Posterior cingulate gyrus (tissue), 11 donors: ENCODE results near the gene PACRG.
A peak's percentile ranks its signal among the peaks of the same experiment; 100 is the strongest.

Experiments used
- DNase-seq, 10 donors: peaks; one replicate each; pipeline versions ENCODE4 v3.0.0 to v3.0.0-alpha.2; 2020 to 2021; ENCODE audit warnings: mixed read lengths in 3 of 10
- intact Hi-C: fragments of 100-400 bp; cut with DNase I; formaldehyde crosslinking; loops from one replicate; pipeline ENCODE4 v1.15.1; 2023

The PACRG gene

GRCh38 chr6:162709431-162709830 is 18.3 kb upstream of the PACRG start:
- intact Hi-C loops = no loop called here

DNA sequence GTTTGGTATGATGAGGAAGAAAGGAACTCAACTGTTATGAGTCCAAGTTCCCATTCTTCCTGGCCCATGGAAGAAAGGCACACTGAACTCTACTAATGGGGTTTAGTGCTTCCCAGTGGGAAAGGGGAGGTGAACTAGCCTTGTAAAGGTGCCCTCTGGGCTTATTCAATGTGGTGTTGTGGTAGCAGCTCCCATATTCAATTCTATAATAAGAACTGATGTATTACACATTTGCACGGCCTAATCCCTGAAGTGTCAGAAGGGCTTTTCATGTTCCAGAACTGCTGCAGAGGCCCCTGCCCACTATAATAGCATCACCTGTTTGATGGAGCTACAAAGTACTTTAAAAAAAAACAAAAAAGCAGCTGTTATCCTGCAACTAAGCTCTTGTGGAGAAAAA is 17.4 kb upstream of the PACRG start:
- intact Hi-C loops = no loop called here
- DNase-seq = no peak

More at GRCh38 chr6:162709431-162709830, 18.3 kb upstream of the PACRG start:
- DNase-seq = no peak

GRCh38 chr6:162710936-162711335 is 16.8 kb upstream of the PACRG start:
- intact Hi-C loops = no loop called here

GRCh38 chr6:162711376-162711775 is 16.4 kb upstream of the PACRG start:
- intact Hi-C loops = no loop called here
- peak in 1 of 10 donors; percentile 51 for DNase-seq

More at GRCh38 chr6:162710936-162711335, 16.8 kb upstream of the PACRG start:
- DNase-seq = no peak

DNA sequence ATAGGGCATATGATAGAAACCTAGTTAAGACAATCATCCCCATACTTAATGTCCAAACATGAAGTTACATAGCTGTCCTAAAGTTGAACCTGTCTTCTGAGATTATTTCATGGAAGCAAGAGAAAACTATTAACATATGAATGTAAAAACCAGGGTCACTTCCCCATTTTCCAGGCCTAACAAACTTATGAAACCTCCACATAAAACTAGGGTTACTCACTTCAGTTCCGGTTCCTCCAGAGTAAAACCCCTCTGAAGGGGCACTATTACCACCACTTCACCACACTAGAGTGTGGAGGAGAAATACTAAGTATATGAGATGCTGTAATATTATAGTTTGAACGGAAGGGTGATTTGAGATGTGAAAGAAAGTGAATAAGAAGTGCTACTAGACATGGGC is 15.1 kb upstream of the PACRG start:
- intact Hi-C loops = no loop called here

GRCh38 chr6:162713974-162714780 is 13.6 kb upstream of the PACRG start:
- intact Hi-C loops = no loop called here
- DNase-seq = no peak

More for the DNA sequence above, 15.1 kb upstream of the PACRG start:
- no peak for DNase-seq

GRCh38 chr6:162715601-162716000 is 12.2 kb upstream of the PACRG start:
- no peak for DNase-seq

GRCh38 chr6:162719528-162719927 is 8.2 kb upstream of the PACRG start:
- DNase-seq = no peak
- intact Hi-C loops = no loop called here

More at GRCh38 chr6:162715601-162716000, 12.2 kb upstream of the PACRG start:
- intact Hi-C loops = no loop called here

- intact Hi-C loops = loop anchor here (10.0 kb wide), 1 partner anchor 693 kb away; the partner anchor contains the start of gene QKI
- no peak for DNase-seq
These were observed 6.4 kb upstream of the PACRG start for GRCh38 chr6:162721404-162721687.

- DNase-seq = no peak
- intact Hi-C loops = loop anchor here (10.0 kb wide), 1 partner anchor 693 kb away; the partner anchor contains the start of gene QKI
These were observed 5.5 kb upstream of the PACRG start for GRCh38 chr6:162722226-162722625.

DNA sequence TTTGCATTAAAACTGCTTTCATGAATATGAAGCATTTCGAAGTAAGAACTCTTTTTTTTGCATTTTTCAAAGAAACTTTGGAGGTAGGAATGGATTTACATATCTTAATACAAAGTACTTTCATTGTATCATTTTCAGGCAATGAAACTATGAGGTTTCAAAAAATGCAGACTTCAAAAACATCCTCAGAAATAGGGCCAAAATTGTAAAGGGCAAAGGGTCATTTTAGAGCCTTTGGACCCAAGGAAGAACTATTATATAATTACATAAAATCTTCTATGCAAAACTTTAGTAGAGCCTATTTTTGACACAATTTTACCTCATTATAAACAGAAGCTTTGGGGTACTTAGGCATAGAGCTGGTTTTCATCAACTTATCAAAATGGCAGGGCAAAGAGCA is 5.1 kb upstream of the PACRG start:
- DNase-seq = no peak
- intact Hi-C loops = loop anchor here (10.0 kb wide), 1 partner anchor 692 kb away; the partner anchor contains the start of gene QKI

GRCh38 chr6:162726947-162727321 is 840 bp upstream of the PACRG start:
- no peak for DNase-seq
- intact Hi-C loops = loop anchor here (10.0 kb wide), 1 partner anchor 688 kb away; the partner anchor contains the start of gene QKI

DNA sequence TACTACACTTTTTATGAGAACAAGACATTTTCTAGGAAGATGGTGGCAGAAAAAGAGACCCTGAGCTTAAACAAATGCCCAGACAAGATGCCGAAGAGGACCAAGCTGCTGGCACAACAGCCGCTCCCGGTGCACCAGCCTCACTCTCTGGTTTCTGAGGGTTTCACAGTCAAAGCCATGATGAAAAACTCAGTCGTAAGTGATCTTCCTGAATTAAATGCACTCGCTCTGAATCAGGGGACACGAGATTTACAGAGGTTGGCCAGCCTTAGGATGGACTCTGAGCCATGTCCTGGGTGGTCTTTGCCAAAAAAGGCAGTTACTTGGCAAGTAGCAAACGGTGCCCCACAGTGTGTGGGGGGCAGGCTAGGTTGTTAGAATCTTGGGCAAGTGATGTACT is 423 bp downstream of the PACRG start:
- peak in 4 of 10 donors; percentile 20 to 84 (median 54) for DNase-seq
- intact Hi-C loops = loop anchor here (10.0 kb wide), 1 partner anchor 687 kb away; the partner anchor contains the start of gene QKI

DNA sequence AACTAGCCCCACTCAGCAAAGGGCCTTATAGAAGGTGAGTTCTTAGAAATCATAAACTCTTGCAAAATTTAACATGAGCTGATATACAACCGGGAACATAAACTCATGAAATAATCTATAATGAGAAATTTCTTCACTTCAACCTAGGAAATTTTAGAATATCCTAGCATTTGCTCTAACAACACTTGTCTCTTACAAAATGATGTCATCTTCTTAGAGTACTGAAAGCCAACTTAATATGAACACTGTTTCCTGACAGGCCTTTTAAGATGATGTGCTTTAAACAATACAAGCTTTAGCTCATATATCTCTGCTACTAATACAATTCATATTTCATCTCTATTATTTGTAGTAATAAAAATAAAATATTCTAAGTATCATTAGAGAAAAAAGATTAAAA is 932 bp downstream of the PACRG start:
- intact Hi-C loops = loop anchor here (10.0 kb wide), 1 partner anchor 686 kb away; the partner anchor contains the start of gene QKI
- no peak for DNase-seq

DNA sequence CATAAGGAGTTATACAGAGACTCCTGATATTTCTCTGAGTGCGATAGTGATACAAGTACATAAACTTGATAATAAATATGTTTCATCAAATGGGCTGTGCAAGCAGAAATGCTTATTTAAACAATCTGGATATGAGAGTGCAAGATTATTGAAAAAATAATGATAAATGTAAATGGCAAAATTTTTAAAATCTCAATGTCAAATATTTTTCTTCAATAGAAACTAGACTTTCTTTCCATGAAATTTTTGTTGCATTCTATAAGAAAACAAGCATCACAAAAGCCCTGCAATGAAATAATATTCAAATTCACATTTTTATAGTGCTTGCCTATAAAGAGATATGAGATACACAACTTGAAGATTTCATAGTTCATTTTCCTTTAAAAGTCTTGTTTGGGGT is 2.7 kb downstream of the PACRG start:
- no peak for DNase-seq
- intact Hi-C loops = no loop called here

- DNase-seq = no peak
- intact Hi-C loops = no loop called here
These were observed 5.7 kb downstream of the PACRG start for GRCh38 chr6:162733489-162733888.

DNA sequence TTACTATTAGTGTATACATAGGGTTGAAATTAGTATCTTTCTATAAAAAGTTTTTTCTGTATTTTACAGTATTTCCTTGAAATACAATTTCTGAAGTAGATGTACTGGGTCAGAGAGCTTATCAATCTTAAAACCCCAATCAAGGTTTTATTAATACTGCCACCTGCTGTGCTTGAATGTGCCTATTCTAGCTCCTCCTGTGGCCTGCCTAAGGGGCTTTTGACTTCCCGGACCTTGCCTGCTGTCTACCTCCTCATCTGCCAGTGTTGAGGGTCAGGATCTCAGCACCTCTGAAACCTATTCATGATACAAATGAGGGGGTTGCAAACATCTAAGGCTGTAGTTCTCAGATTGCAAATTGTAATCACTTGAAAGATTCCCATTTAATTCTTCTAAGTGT is 9.2 kb downstream of the PACRG start:
- no peak for DNase-seq

DNA sequence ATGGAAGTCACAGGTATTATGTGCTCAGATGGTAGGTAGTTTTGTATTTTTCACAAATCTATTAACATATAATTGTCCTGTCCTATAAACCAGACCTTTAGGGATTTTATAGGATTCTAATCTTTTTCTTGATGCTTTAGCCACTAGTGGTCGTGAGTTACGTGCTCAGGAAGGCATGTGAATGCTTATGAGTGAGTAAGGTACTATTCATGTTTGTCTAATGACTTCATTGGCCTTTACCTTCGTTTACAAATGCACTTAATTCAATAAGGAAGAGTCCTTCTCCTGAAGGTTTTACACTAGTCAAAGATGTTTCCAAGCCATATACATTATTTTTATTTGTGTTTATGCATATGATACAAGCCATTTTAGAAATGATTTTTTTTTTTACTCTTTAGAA is 23.0 kb downstream of the PACRG start:
- DNase-seq = no peak
- intact Hi-C loops = no loop called here

More for the DNA sequence above, 9.2 kb downstream of the PACRG start:
- intact Hi-C loops = no loop called here

DNA sequence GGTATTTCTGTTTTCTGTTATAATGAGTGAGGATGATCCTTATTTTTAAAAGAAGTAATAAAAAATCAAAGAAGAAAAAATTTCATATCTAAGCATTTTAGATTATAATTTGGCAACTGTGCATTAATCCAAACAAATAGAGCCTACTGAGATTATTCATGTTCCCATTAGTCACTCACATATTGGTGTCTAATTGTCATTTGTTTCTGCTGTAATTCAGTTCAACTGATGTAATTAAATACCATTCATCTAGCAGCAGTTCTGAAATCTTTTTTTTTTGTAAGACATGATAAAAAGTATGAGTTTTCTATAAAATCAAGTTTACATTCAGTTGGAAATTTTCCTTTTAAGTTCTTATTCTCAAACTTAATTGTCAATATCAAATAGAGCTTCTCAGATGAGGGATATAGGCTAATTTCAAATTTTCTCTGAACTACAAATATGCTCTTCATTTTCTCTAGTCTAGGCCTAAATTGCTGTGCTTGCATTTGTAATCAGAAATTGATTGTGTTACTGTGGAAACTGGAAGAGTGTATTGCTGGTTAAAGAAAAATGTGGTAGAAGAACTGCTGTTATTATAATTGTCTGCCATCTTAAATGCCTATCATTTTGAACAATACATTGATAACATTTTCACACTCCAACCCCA is 23.6 kb downstream of the PACRG start:
- intact Hi-C loops = no loop called here
- DNase-seq = no peak

DNA sequence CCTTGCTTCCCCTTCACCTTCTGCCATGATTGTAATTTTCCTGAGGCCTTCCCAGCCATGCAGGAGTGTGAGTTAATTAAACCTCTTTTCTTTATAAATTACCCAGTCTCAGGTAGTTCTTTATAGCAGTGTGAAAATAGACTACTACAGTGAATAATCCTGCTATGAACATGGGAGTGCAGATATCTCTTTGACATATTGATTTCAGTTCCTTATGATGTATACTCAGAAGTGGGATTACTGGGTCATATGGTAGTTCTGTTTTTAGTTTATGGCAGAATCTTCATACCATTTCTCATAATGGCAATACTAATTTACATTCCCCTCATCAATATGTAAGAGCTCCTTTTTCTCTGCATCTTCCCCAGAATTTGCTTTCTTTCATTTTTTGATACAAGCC is 26.0 kb downstream of the PACRG start:
- DNase-seq = no peak
- intact Hi-C loops = no loop called here

DNA sequence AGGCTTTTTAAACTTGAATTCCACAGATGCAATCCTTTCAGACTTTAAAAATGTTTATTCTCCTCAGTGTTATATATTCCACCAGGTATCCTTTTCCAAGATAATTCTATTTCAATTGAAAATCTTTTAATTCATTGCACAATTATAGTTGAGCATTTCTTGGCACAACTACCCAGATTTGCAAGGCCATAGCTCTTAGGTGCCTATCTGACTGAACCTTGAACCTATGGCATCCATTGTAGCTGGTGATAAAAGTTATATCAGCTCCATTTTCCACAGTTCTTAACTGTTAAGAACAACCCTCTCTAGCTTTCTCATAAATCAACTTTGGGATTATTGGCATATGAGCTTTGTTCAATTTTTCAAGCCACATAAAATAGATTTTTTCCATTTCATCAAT is 42.4 kb downstream of the PACRG start:
- intact Hi-C loops = no loop called here
- no peak for DNase-seq

- intact Hi-C loops = no loop called here
- no peak for DNase-seq
These were observed 43.2 kb downstream of the PACRG start for GRCh38 chr6:162770955-162771354.
